ENCODE measurements around the gene EXOC4.

GRCh38 chr7:133272336-133272735, 19.5 kb downstream of the EXOC4 start:
- TF ChIP-seq, protein P1, sequence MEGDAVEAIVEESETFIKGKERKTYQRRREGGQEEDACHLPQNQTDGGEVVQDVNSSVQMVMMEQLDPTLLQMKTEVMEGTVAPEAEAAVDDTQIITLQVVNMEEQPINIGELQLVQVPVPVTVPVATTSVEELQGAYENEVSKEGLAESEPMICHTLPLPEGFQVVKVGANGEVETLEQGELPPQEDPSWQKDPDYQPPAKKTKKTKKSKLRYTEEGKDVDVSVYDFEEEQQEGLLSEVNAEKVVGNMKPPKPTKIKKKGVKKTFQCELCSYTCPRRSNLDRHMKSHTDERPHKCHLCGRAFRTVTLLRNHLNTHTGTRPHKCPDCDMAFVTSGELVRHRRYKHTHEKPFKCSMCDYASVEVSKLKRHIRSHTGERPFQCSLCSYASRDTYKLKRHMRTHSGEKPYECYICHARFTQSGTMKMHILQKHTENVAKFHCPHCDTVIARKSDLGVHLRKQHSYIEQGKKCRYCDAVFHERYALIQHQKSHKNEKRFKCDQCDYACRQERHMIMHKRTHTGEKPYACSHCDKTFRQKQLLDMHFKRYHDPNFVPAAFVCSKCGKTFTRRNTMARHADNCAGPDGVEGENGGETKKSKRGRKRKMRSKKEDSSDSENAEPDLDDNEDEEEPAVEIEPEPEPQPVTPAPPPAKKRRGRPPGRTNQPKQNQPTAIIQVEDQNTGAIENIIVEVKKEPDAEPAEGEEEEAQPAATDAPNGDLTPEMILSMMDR (IDR thresholded peaks at IDR 0.05): no peak
- no peak for TF ChIP-seq EP300 (IDR thresholded peaks at IDR 0.05)
